HG02840 (cell line): Measurements from ENCODE around the gene AFF1.

Source experiments
- ATAC-seq: cut with Tn5 transposase; IDR thresholded peaks from one replicate; pipeline ENCODE4 v1.9.1; 2021; ENCODE audit warnings: mild to moderate bottlenecking, moderate library complexity, moderate number of reproducible peaks; ENCODE audit not compliant: unreplicated experiment, low FRiP score

AFF1 gene

GRCh38 chr4:86934771-86935565 lies at the start of gene AFF1:
Gene AFF1 (plus strand): TSS chr4:86935011. CDS start chr4:86948534, 13,523 bp downstream.
- peak; percentile 39 for ATAC-seq

- no peak for ATAC-seq
These were observed 44.0 kb upstream of the AFF1 start for GRCh38 chr4:86890790-86891189.

- no peak for ATAC-seq
These were observed 42.8 kb upstream of the AFF1 start, which contains the start of gene C4orf36 for GRCh38 chr4:86891762-86892635. Gene C4orf36 (minus strand): TSS chr4:86892422. CDS start chr4:86891520, 902 bp downstream.

- ATAC-seq, result no peak
These were observed 42.2 kb upstream of the AFF1 start for GRCh38 chr4:86892636-86892960.

- no peak for ATAC-seq
These were observed 41.7 kb upstream of the AFF1 start for GRCh38 chr4:86893136-86893535.

GRCh38 chr4:86894455-86894854 lies 40.4 kb upstream of the AFF1 start:
- no peak for ATAC-seq

- ATAC-seq, result peak; percentile 46
These were observed 38.9 kb upstream of the AFF1 start for GRCh38 chr4:86895692-86896488.

GRCh38 chr4:86896596-86896995 lies 38.2 kb upstream of the AFF1 start:
- ATAC-seq, result no peak

- ATAC-seq, result no peak
These were observed 36.2 kb upstream of the AFF1 start for GRCh38 chr4:86898562-86898961.

- ATAC-seq, result no peak
These were observed 32.9 kb upstream of the AFF1 start for GRCh38 chr4:86901864-86902263.

GRCh38 chr4:86908251-86908657 lies 26.6 kb upstream of the AFF1 start:
- no peak for ATAC-seq

GRCh38 chr4:86909546-86910295 lies 25.1 kb upstream of the AFF1 start:
- no peak for ATAC-seq

GRCh38 chr4:86910369-86910768 lies 24.4 kb upstream of the AFF1 start:
- ATAC-seq, result no peak

GRCh38 chr4:86910820-86911684 lies 23.8 kb upstream of the AFF1 start:
- no peak for ATAC-seq

GRCh38 chr4:86916392-86916791 lies 18.4 kb upstream of the AFF1 start:
- no peak for ATAC-seq

- no peak for ATAC-seq
These were observed 17.4 kb upstream of the AFF1 start for GRCh38 chr4:86917212-86918039.

- ATAC-seq, result no peak
These were observed 16.2 kb upstream of the AFF1 start for GRCh38 chr4:86918539-86919072.
